Small intestine (tissue), 7 donors: Measurements from ENCODE around the gene GBGT1. TPM values are rescaled to one million over a fixed set of nuclear protein-coding genes. Genes with fewer than 3 reads are reported as not detected.

Experiments used
- DNase-seq, 2 donors: peaks; one replicate each; pipeline versions ENCODE4 v3.0.0 to v3.0.0-alpha.2; 2013
- FAIRE-seq: peaks from 2 replicates; lab custom pipeline; 2012; peaks lifted over from hg19 to GRCh38; lab: Jason Lieb, UNC
- H3K27ac ChIP-seq, 3 donors: one replicate each; pipeline ENCODE4 v1.5.1; 2013; ENCODE audit warnings: low read length in 2 of 3, mild to moderate bottlenecking in 2 of 3, control low read depth in 1 of 3, inconsistent platforms in 1 of 3, low read depth in 1 of 3, moderate library complexity in 1 of 3
- H3K27me3 ChIP-seq, 3 donors: one replicate each; pipeline ENCODE4 v1.6.1; 2013; ENCODE audit warnings: low read length in 3 of 3, inconsistent platforms in 1 of 3; ENCODE audit not compliant: control insufficient read depth in 3 of 3, insufficient read depth in 3 of 3
- H3K36me3 ChIP-seq, 3 donors: one replicate each; pipeline ENCODE4 v1.6.1; 2013; ENCODE audit warnings: low read length in 3 of 3, inconsistent platforms in 1 of 3, low read depth in 1 of 3, mild to moderate bottlenecking in 1 of 3, moderate library complexity in 1 of 3; ENCODE audit not compliant: control insufficient read depth in 3 of 3, insufficient read depth in 2 of 3
- H3K4me1 ChIP-seq, 3 donors: one replicate each; pipeline ENCODE4 v1.6.1; 2013; ENCODE audit warnings: low read length in 2 of 3, inconsistent platforms in 1 of 3, low read depth in 1 of 3, mild to moderate bottlenecking in 1 of 3, moderate library complexity in 1 of 3; ENCODE audit not compliant: control insufficient read depth in 3 of 3, insufficient read depth in 2 of 3
- H3K4me3 ChIP-seq, 3 donors: one replicate each; pipeline ENCODE4 v1.5.1; 2013; ENCODE audit warnings: low read length in 3 of 3, control low read depth in 1 of 3, inconsistent platforms in 1 of 3, low read depth in 1 of 3, mild to moderate bottlenecking in 1 of 3, moderate library complexity in 1 of 3
- H3K9me3 ChIP-seq, 2 donors: one replicate each; pipeline ENCODE4 v1.6.1; 2013; ENCODE audit warnings: low read depth in 1 of 2, low read length in 1 of 2; ENCODE audit not compliant: control insufficient read depth in 2 of 2, insufficient read depth in 1 of 2
- WGBS, 3 donors: extraction: QIAGEN DNeasy Blood & Tissue Kit; methylation state at CpG; one replicate each; pipeline ENCODE4 v1.1.7; 2013; 5-methylcytosine and 5-hydroxymethylcytosine counted together
- polyA plus RNA-seq, 4 donors: library from polyadenylated mRNA; stranded (reverse) in 3 of 4; unstranded in 1 of 4; fragments of 200-250 nt in 3 of 4; fragments of 120-200 nt in 1 of 4; gene quantifications; one replicate each; pipeline versions ENCODE4 v1.2.1 to v1.2.3, GENCODE V29; 2013
- donor health status: healthy with polysubstance abuse.
- donor health status: control.
- donor health status: control.
- donor health status: Bipolar disorder and iron deficiency.
- donor health status: healthy.

Gene GBGT1
- polyA plus RNA-seq, 4 donors = 0.45 to 15.4 (median 6.9) TPM

DNA sequence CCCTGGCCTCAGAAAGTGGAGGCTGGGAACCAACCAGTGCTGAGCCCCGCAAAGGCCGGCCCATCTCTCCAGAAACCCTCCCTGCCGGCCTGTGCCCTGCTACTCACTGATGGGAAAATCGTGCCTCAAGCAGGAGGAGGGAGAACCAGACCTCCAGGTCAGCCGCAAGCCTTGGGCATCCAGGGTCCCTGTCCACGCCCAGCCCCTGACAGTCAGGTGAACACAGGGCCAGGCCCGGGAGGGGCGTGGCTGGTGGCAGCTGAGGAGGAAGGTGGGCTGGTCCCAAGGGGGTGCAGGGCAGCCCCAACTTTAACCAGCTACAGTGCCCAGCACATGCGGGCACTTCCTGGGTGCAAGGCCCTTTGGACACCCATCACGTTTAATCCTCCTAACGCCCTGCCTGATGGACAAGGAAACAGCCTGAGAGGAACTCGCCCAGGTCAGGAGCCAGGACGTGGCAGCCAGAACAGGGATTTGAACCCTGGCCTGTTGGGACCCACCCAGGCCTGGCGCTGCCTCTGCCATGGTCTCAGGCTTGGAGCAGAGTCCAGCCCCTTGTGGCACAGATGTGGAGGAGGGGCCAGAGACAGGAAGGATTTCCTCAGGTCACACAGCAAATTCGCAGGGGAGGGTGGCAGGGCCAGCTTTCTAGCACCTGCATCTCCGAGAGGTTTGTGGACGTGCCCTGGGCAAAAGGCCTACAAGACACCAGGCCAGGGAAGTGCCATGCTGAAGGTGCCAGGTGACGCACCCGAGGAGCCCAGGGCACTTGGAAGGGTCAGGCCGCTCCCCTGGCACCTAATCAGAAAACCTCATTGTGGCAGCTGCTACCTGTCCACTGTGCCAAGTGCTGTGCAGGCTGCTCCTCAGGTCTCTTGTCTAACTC is 47.1 kb downstream of the GBGT1 start:
- H3K27ac ChIP-seq = peak overlapping the region in 2 of 3 donors; percentile 52 to 76
- H3K9me3 ChIP-seq = no peaks in the 10 kb centered on the region
- peaks cover 0 to 60% (median 2%) of the 10 kb centered on the region in 3 donors for H3K36me3 ChIP-seq
- H3K27me3 ChIP-seq = no peaks in the 10 kb centered on the region
- H3K4me1 ChIP-seq = peaks cover 13 to 63% (median 23%) of the 10 kb centered on the region in 3 donors
- FAIRE-seq = no peak
- DNase-seq = peak in 1 of 2 donors; percentile 82
- 49 to 73% (median 62%) methylated on average over 20 of the region's 20 CpGs for WGBS, 3 donors
- H3K4me3 ChIP-seq = no peak overlapping the region

DNA sequence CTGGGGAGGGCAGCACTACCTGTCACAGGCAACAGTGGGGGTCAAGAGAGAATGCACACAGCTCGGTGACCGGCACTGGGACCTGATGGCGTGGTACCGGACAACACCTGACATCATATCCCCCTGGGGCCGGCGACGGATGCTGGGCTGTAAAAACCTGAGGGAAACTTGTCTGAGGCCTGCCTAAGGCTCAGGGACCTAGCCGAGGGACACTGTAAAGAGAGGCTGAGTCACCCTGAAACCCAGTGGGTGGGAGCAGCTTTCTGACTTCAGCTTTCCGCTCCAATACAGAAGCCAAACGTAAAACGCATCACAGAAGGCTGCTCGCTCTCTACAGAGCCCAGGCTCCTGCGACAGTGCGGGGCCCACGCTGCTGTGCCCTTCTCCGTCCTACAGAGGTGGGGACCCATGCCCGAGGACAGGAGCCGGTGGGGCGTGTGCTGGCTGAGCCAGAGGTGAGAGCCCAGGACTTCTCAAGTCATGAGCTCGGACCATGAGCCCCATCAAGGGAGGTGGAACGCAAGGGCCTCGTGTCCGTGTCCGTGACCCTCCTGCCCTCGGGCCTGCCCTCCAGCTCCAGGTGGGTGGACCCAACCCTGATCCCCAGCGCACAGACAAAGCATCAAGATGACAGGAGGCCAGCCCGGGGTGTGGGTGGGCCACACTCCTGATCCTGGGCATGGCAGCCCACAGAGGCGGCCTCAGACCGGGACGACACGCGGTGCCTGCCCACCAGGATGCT is 47.9 kb downstream of the GBGT1 start:
- Histone ChIP-seq H3K36me3 (peaks cover 0 to 68% (median 3%) of the 10 kb centered on the region in 3 donors), H3K27ac (peak overlapping the region in 2 of 3 donors; percentile 52 to 76), H3K27me3 (no peaks in the 10 kb centered on the region), H3K4me3 (no peak overlapping the region), H3K4me1 (peaks cover 12 to 59% (median 23%) of the 10 kb centered on the region in 3 donors), H3K9me3 (no peaks in the 10 kb centered on the region)
- 76 to 87% (median 82%) methylated on average over 31 to 32 of the region's 32 CpGs for WGBS, 3 donors
- DNase-seq (no peak), FAIRE-seq (no peak)

DNA sequence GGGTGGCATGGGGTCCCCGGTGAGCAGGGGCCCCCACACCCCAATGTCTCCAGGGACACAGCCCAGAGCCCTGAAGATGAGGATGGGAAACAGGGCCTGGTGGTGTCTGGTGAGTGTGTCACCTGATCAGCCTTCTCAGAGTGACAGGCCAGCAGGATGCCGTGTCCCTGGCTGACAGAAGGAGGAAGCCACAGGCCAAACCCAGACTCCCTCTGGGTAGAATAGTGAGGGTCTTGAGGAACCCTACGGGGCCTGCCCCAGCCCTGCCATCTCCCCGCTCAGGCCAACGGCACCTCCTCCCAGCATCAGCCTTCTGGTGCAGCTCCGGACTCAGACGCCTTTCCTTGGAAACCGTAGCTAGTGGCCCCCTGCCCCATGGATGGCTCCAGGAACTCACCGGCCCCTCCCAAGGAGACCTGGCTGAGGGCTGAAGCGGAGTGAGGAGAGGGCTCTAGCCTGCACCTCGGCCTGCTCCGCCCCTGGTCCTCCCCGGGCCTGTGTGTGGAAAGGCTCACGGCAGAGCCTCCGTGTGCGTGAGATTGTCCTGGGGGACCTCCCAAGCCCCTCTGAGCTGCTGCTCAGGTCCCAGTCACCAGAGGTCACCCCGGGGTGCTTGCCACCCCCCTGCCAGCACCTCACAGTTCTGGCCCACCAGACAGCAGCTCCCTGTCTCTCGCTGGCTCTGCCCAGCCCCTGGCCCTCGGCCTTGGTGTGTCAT is 48.7 kb downstream of the GBGT1 start:
- DNase-seq (no peak), FAIRE-seq (no peak)
- H3K4me3 ChIP-seq = no peak overlapping the region
- H3K9me3 ChIP-seq = no peaks in the 10 kb centered on the region
- H3K27ac ChIP-seq = peak overlapping the region; percentile 39 to 75 (median 65)
- H3K27me3 ChIP-seq = no peaks in the 10 kb centered on the region
- 81 to 86% (median 83%) methylated on average over 17 to 19 of the region's 19 CpGs for WGBS, 3 donors
- peaks cover 3 to 76% (median 4%) of the 10 kb centered on the region in 3 donors for H3K36me3 ChIP-seq
- peaks cover 12 to 55% (median 23%) of the 10 kb centered on the region in 3 donors for H3K4me1 ChIP-seq

DNA sequence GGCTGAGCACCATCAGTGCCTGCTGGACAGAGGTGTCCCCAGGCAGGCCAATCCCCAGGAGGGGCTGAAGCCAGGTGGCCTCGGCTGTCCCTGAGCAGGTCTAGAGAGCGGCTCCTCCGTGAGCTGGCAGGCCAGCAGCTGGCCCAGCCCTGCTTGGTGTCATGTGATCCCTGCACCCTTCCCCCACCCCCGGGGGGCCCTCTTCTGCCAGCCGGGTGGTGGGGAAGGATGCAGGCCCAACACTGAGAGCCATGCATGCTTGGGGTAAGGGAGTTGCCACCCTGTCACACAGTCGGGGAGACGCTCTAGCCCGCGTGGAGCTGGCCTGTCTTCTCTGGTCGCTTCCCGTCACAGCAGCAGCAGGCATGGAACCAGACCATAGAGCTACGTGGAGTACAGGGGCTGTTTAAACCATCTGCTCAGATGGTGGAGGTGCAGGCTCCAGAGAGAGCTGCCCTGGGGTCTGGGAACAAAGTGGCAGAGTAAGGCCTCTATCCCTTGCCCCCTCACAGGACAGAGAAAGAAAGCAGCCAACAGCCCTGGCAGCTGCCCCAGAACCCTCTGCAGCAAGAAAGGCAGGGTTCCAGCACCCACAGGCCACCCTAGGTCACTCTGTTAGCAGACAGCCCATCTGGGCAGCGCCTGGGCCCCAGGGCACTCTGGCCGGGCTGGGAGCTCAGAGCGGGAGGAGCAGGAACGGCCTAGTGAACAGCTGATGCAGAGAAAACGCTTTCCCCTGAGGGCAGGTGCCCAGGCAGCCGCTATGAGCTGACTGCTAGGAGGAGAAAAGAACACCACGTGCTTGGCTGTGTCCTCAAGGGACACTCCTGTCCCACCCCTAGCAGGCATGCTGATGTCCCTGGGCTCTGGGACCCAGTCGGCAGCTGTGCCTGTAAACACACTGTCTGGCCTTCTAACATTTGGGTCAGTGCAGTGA is 49.5 kb downstream of the GBGT1 start:
- DNase-seq = peak; percentile 51 to 73
- H3K4me1 ChIP-seq = peaks cover 9 to 47% (median 20%) of the 10 kb centered on the region in 3 donors
- H3K27me3 ChIP-seq = no peaks in the 10 kb centered on the region
- H3K36me3 ChIP-seq = peaks cover 3 to 84% (median 7%) of the 10 kb centered on the region in 3 donors
- no peak for FAIRE-seq
- H3K9me3 ChIP-seq = no peaks in the 10 kb centered on the region
- 52 to 63% (median 57%) methylated on average over 19 to 20 of the region's 20 CpGs for WGBS, 3 donors
- peak overlapping the region; percentile 39 to 75 (median 65) for H3K27ac ChIP-seq
- no peak overlapping the region for H3K4me3 ChIP-seq

DNA sequence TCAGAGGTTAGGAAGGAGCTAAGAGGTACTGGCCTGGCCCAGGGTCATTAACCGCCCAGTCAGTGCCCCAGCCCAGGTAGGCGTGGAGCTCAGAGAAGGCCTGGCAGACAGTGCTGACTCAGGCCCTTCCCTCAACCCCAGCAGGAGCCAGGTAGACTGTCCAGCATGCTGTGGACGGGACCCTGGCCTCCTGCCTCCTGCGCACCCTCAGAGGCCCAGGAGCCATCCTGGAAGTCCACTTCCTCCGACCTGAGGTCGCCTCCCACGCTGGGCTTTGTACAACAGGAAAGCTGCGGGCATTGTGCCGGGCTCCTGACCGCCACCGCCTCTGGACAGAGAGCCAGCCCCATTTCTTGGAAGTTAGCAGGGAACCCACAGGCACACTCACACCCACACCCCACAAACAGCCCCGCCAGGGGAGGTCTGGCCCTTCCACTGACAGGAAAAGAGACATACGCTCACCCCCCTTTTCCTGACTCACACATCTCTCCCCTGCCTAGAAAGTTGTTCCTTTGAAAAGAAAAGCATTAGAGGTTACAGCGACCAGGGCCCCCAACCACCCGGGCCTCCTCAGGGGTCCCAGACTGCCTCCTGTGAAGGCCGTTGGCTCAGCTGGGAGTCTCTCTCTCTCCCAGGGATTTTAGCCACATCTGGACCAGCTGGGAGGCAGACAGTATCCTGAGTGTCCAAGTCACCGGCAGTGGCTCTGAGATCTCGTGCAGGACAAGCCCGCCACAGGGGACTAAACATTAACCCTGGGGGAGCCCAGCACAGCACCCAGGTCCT is 50.4 kb downstream of the GBGT1 start:
- Histone ChIP-seq H3K4me1 (peaks cover 9 to 38% (median 20%) of the 10 kb centered on the region in 3 donors), H3K36me3 (peaks cover 5 to 84% (median 7%) of the 10 kb centered on the region in 3 donors), H3K27ac (peak overlapping the region; percentile 39 to 75 (median 65)), H3K9me3 (no peaks in the 10 kb centered on the region), H3K27me3 (no peaks in the 10 kb centered on the region), H3K4me3 (no peak overlapping the region)
- FAIRE-seq (no peak), DNase-seq (peak in 1 of 2 donors; percentile 78)
- 66 to 84% (median 81%) methylated on average over 19 of the region's 19 CpGs for WGBS, 3 donors

DNA sequence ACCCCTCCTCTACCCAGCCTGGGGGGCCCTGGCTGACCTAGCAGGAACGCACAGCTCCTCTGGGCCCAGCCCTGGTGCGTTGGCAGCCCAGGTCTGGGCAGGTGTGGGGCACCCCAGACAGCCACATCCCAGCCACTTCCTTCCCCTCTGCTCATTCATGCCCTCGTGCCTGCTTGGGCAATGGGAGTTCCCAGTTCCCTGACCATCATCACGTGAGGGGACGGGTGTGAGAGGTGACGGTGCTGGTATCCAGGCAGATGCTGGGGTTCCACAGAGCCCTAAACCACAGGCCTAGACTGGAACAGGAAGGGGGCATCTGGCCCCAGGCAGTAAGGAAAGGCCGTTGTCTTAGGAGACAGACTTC is 51.1 kb downstream of the GBGT1 start:
- 46 to 71% (median 62%) methylated on average over 7 of the region's 7 CpGs for WGBS, 3 donors
- Histone ChIP-seq H3K27me3 (no peaks in the 10 kb centered on the region), H3K4me1 (peaks cover 8 to 37% (median 16%) of the 10 kb centered on the region in 3 donors), H3K4me3 (no peak overlapping the region), H3K9me3 (no peaks in the 10 kb centered on the region), H3K36me3 (peaks cover 11 to 86% (median 12%) of the 10 kb centered on the region in 3 donors), H3K27ac (peak overlapping the region in 2 of 3 donors; percentile 65 to 75)
- FAIRE-seq (no peak), DNase-seq (no peak)
